ENCODE data around the gene SLC25A17. TPM values are rescaled to one million over a fixed set of nuclear protein-coding genes. Genes with fewer than 3 reads are reported as not detected.
A peak's percentile ranks its signal among the peaks of the same experiment; 100 is the strongest.
"Not testable (repeated sequence)": the region's sequence is repeated elsewhere in the genome, so short reads cannot be mapped to it uniquely, and the experiment has no call there.

SLC25A17 gene
- total RNA-seq, 2 donors from 2014 or later = 9.6 to 14.2 TPM

DNA sequence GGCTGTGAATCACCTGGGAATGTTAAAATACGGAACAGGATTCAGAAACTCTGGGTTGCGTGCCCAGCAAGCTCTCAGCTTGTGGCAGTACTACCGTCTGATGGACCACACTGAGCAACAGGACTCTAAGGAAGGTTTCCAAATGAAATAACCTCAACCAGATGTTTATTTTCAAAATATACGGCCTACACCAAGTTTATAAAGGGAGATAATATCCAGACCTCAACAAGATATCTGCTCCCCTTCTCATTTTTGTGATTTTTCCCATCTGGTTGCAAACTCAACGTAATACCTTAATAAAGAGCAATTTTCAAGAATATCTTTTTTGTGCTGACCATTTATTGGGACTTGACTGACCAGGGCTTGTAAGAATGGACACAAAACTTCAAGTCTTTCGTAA is 49.4 kb downstream of the SLC25A17 start:
- intact Hi-C loops (cut with DNase I, micrococcal nuclease) = loop anchor here in 1 of 2 donors (10.0 kb wide), 1 partner anchor 85 kb away; no protein-coding TSS in a partner anchor
- ATAC-seq = no peak

GRCh38 chr22:40768206-40768605 is 50.9 kb downstream of the SLC25A17 start:
- DNase-seq (no peak), ATAC-seq (no peak)
- intact Hi-C loops (cut with DNase I, micrococcal nuclease) = loop anchor here in 1 of 2 donors (10.0 kb wide), 1 partner anchor 83 kb away; no protein-coding TSS in a partner anchor

More for the DNA sequence above, 49.4 kb downstream of the SLC25A17 start:
- no peak for DNase-seq

DNA sequence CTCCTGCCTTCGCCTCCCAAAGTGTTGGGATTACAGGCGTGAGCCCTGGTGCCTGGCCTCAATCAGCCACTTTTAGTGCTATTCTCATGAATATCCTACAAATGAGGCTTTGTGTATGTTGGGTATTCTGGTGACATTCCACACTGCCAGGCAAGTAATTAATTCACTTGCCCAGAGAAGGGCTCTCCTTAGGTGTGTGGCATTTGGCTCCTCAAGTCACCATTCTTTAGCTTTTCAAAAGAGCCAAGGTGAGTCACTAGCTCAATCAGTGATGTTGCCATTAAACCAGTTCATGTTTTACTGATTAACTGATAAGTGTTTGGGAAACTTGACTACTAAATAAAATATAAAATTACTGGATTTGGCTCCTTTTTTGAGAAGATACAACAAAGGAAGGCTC is 52.2 kb downstream of the SLC25A17 start:
- no peak for DNase-seq
- no peak for ATAC-seq
- intact Hi-C loops (cut with DNase I, micrococcal nuclease) = loop anchor here in 1 of 2 donors (10.0 kb wide), 1 partner anchor 82 kb away; no protein-coding TSS in a partner anchor

DNA sequence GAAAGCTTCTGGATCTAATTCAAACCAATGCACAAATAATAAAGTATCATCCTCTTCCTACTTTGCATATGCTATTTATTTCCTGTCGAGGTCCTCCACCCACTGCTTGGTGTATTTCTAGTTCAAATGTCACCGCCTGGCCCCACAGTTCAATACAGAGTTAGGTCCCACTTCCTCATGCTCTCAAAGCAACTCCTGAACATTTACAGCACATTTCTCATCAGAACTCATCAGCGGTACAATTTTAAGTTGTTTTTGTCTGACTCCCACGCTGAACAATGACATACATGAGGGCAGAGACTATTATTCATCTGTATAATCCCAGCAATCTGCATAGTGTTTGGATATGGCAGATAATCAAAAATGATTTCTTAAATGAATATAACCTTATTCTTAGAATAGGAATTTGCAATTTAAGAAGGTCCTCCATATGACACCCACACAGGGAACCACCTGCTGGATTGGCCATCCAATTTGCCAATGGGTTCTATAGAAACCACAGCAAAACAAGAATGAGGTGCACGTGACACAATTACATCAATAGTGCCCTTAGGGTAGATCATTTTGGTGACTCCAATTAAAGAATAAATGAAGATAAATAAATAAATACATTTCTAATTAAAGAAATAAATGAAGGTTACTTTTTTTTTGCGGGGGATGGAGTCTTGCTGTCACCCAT is 54.2 kb downstream of the SLC25A17 start:
- intact Hi-C loops (cut with DNase I, micrococcal nuclease) = loop anchor here in 1 of 2 donors (10.0 kb wide), 1 partner anchor 80 kb away; no protein-coding TSS in a partner anchor
- ATAC-seq = no peak
- DNase-seq = no peak

DNA sequence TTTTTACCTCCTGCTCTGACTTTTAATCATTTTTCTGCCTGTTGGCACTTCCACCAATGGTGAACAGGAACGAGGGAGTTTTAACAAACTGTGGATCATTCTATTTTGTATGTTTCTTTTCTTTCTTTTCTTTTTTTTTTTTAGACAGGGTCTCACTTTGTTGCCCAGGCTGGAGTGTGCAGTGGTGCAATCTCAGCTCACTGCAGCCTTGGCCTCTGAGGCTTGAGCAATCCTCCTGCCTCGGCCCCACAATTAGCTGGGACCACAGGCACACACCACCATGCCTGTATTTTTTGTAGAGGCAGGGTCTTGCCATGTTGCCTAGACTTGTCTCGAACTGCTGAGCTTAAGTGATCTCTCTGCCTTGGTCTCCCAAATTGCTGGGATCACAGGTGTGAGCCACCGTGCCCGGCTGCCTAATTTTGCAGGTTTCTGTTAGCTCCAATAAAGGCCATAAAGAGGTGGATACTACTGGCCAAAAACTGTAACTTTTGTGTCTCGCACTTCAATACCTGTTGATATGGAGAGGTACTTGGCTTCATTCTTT is 59.8 kb downstream of the SLC25A17 start:
- intact Hi-C loops (cut with DNase I, micrococcal nuclease) = no loop called here
- ATAC-seq = no peak
- DNase-seq = no peak

DNA sequence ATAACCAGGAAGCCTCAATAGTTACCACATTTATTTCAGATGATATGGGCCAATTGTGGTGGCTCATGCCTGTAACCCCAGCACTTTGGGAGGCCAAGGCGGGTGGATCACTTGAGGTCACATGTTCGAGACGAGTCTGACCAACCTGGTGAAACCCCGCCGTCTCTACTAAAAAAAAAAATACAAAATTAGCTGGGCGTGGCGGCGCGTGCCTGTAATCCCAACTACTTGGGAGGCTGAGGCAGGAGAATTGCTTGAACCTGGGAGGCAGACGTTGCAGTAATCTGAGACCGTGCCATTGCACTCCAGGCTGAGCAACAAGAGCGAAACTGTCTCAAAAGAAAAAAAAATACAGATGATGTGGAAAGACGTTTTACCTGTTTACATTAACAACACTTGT is 60.3 kb downstream of the SLC25A17 start:
- ATAC-seq; intact Hi-C loops (cut with DNase I, micrococcal nuclease); DNase-seq: not testable (repeated sequence)

GRCh38 chr22:40758390-40758789 is 60.8 kb downstream of the SLC25A17 start:
- peak; percentile 49 for ATAC-seq
- no peak for DNase-seq
- intact Hi-C loops (cut with DNase I, micrococcal nuclease) = no loop called here

- intact Hi-C loops (cut with DNase I, micrococcal nuclease) = no loop called here
- ATAC-seq (peak; percentile 64), DNase-seq (no peak)
Measured at GRCh38 chr22:40757071-40757470, 62.1 kb downstream of the SLC25A17 start.

DNA sequence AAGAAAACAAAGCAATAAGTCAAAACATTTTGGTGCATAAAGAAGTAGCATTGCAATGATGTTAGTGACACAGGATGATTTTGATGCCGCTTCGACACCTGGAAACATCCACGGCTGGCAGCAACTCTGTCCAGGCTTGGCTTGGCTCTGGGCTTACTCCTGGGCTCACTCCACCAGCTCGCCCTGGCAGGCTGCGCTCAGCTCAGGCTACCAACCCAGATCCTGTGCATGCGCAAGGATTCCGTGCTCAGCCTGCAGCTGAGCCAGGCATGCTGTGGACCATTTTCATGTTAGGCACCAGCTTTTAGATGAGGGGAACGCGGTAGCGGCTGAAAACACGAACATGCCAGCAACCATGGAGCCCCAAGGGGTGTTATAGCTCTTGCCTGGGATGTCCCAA is 66.0 kb downstream of the SLC25A17 start:
- ATAC-seq = no peak
- intact Hi-C loops (cut with DNase I, micrococcal nuclease) = no loop called here
- DNase-seq = no peak

GRCh38 chr22:40751250-40751649 is 67.9 kb downstream of the SLC25A17 start:
- intact Hi-C loops (cut with DNase I, micrococcal nuclease) = no loop called here
- ATAC-seq (no peak), DNase-seq (no peak)

DNA sequence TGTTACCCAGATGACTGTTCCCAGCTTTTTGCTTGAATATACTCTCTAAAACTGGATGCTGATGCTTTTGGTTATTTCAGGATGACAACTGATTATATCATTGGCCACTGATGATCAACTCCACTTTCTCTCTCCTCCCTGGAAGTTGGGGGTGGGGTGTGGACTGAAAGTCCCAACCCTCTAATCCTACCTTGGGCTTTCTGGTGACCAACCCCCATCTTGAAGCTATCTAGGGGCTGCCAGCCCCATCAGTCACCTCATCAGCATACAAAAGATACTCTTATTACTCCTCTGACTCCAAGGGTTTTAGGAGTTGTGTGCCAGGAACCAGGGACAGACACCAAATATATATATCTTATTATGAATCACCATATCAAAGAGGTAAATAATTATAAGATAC is 69.3 kb downstream of the SLC25A17 start:
- ATAC-seq = no peak
- intact Hi-C loops (cut with DNase I, micrococcal nuclease) = no loop called here
- DNase-seq = no peak

DNA sequence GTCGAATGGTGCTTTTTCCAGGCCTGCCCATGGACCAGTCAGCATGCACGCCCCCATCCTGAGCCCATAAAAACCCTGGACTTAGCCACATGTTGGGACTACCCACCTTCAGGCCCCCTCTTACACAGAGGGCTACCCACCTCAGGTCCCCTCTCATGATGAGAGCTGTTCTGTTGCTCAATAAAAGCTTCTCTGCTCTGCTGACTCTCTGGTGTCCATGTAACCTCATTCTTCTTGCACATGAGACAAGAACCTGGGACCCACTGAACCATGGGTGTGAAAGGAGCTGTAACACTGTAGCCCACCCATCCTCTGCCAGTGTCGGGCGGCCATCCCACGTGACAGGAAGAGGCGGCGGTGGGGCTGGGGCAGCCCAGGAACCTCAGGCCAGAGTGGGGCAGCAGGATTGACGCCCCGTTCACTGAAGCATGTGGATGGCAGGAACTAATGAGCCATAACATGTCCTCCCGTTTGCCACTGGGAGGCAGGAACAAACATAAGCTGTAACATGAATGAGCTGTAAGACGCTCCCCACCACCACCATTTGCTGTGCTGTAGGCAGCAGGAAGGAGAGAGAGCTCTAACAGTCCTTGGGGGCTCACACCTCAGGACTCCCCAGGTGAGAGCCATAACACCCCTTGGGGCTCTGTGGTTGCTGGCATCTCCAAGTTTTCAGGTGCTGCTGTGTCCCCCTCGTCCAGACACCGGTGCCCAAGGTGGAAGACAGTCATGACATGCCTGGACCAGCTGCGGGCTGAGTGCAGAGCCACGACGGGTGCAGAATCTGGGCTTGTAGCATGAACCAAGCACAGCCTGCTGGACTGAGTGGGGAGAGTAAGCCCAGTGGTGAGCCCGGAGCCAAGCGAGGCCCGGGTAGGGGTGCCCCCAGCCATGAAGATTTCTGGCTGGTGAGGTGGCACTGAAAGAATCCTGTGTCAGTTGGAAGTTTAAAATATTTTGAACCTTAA is 70.5 kb downstream of the SLC25A17 start:
- ATAC-seq (no peak), DNase-seq (no peak)
- intact Hi-C loops (cut with DNase I, micrococcal nuclease) = no loop called here

- intact Hi-C loops (cut with DNase I, micrococcal nuclease) = no loop called here
- DNase-seq (no peak), ATAC-seq (no peak)
Measured at GRCh38 chr22:40747361-40747760, 71.8 kb downstream of the SLC25A17 start.

- no peak for DNase-seq
- no peak for ATAC-seq
- intact Hi-C loops (cut with DNase I, micrococcal nuclease) = no loop called here
Measured at GRCh38 chr22:40746428-40747220, 72.5 kb downstream of the SLC25A17 start.

DNA sequence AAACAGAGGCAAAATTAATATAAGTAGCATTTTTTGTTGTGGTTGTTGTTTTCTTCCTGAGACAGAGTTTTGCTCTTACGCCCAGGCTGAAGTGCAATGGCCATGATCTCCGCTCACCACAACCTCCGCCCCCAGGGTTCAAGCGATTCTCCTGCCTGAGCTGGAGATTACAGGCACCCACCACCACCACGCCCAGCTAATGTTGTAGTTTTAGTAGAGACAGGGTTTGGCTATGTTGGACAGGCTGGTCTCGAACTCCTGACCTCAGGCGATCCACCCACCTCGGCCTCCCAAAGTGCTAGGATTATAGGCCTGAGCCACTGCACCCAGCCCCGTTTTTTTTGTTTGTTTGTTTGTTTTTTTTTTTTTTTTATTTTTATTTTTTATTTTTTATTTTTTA is 75.4 kb downstream of the SLC25A17 start:
- intact Hi-C loops (cut with DNase I, micrococcal nuclease) = no loop called here
- ATAC-seq = no peak
- no peak for DNase-seq

DNA sequence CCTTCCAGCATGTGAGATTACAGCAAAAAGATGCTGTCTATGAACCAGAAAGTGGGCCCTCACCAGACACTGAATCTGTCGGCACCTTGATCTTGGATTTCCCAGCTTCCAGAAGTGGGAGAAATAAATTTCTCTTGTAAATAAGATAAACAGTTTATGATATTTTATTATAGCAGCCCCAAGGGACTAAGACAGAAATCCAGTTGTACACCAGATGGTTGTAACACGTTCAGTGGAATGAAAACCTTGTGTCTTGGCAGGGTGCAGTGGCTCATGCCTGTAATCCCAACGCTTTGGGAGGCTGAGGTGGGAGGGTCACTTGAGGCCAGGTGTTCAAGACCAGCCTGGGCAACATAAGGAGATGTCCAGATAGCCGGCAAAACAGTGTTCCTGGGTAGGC is 78.0 kb downstream of the SLC25A17 start:
- intact Hi-C loops (cut with DNase I, micrococcal nuclease) = no loop called here
- ATAC-seq (no peak), DNase-seq (no peak)

- intact Hi-C loops (cut with DNase I, micrococcal nuclease) = no loop called here
- no peak for DNase-seq
- no peak for ATAC-seq
Measured at GRCh38 chr22:40739721-40740120, 79.4 kb downstream of the SLC25A17 start.

DNA sequence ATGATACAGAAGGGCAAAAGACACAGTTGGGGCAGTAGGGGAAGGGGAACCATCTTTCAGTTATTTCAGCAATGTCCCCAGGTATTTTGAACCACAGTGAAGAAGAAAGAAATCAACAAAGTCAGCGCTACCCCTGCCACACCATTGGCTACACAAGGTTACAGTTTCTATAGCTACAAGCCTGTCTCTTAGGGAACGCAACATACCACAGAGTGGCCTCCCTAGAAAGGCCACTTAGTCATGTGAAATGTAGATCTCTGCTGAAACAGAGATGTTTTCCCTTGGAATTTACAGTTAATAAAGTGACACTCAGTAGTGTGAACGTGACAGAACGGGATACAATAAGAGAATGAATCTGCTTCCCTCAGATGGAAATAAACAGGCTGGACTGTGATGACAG is 85.2 kb downstream of the SLC25A17 start:
- intact Hi-C loops (cut with DNase I, micrococcal nuclease) = no loop called here
- ATAC-seq (no peak), DNase-seq (no peak)

- intact Hi-C loops (cut with DNase I, micrococcal nuclease) = no loop called here
- ATAC-seq = no peak
- DNase-seq = no peak
Measured at GRCh38 chr22:40732999-40733292, 86.2 kb downstream of the SLC25A17 start.
